SK-N-SH (cell line): ENCODE results near the gene MAGI2. TPM values are rescaled to one million over a fixed set of nuclear protein-coding genes. Genes with fewer than 3 reads are reported as not detected.

Experiments
- CTCF ChIA-PET: fragments of 300-600, 350-600 bp; formaldehyde crosslinking; extraction: SDS; loops from one replicate; lab custom pipeline; 2021; lab: Yijun Ruan, JAX
- POLR2A ChIA-PET: fragments of 350-600 bp; sonication (Branson Sonifier 250); formaldehyde crosslinking; extraction: SDS; loops from one replicate; lab custom pipeline; 2020; ENCODE audit warnings: antibody characterized with exemption, inconsistent platforms; lab: Yijun Ruan, JAX
- DNase-seq: peaks from one replicate; pipeline ENCODE4 v3.0.0; 2012
- H2AFZ ChIP-seq: fragments of 200-600 bp; sonication (generic); 2 replicates; pipeline ENCODE4 v1.8.1; 2016; ENCODE audit warnings: antibody characterized with exemption, mild to moderate bottlenecking, low read depth
- H3F3A ChIP-seq: fragments of 200-600 bp; sonication (generic); replicated peaks from 2 replicates; pipeline ENCODE3; 2016; ENCODE audit warnings: antibody characterized with exemption, mild to moderate bottlenecking; ENCODE audit not compliant: insufficient read depth
- H3K27ac ChIP-seq, 2 experiments: fragments of 200-500 bp in 1 of 2; fragments of 200-600 bp in 1 of 2; sonication (Bioruptor generic) in 1 of 2; sonication (generic), shearing (Covaris generic) in 1 of 2; 2 replicates each; pipeline versions ENCODE4 v1.5.1 to v1.6.1; 2014 to 2016; ENCODE audit warnings: low read depth in 2 of 2, inconsistent platforms in 1 of 2, low read length in 1 of 2, mild to moderate bottlenecking in 1 of 2, mixed read lengths in 1 of 2
- H3K27me3 ChIP-seq: fragments of 200-600 bp; sonication (generic), shearing (Covaris generic); 2 replicates; pipeline ENCODE4 v1.6.1; 2016; ENCODE audit warnings: mixed run types; ENCODE audit not compliant: insufficient read depth
- H3K36me3 ChIP-seq, 2 experiments: fragments of 200-500 bp in 1 of 2; fragments of 200-600 bp in 1 of 2; sonication (Bioruptor generic) in 1 of 2; sonication (generic) in 1 of 2; replicated peaks in 1 of 2; 2 replicates each; pipeline versions ENCODE3 to v1.5.1; 2014 to 2016; ENCODE audit warnings: low read length in 1 of 2, mild to moderate bottlenecking in 1 of 2; ENCODE audit not compliant: insufficient read depth in 2 of 2, control insufficient read depth in 1 of 2
- H3K4me1 ChIP-seq, 2 experiments: fragments of 200-500 bp in 1 of 2; fragments of 200-600 bp in 1 of 2; sonication (Bioruptor generic) in 1 of 2; sonication (generic), shearing (Covaris generic) in 1 of 2; 2 replicates each; pipeline versions ENCODE4 v1.5.1 to v1.6.1; 2014 to 2016; ENCODE audit warnings: low read depth in 1 of 2, low read length in 1 of 2, mixed run types in 1 of 2; ENCODE audit not compliant: insufficient read depth in 2 of 2, control insufficient read depth in 1 of 2
- H3K4me2 ChIP-seq: fragments of 200-600 bp; sonication (generic), shearing (Covaris generic); 2 replicates; pipeline ENCODE4 v1.6.1; 2017; ENCODE audit warnings: mixed run types
- H3K4me3 ChIP-seq, 2 experiments: fragments of 200-500 bp in 1 of 2; fragments of 200-600 bp in 1 of 2; sonication (Bioruptor generic) in 1 of 2; sonication (generic), shearing (Covaris generic) in 1 of 2; 2 replicates each; pipeline versions ENCODE4 v1.5.1 to v1.8.1; 2014 to 2016; ENCODE audit warnings: low read depth in 2 of 2, inconsistent platforms in 1 of 2, low read length in 1 of 2, mild to moderate bottlenecking in 1 of 2, mixed read lengths in 1 of 2, moderate library complexity in 1 of 2
- H3K79me2 ChIP-seq: fragments of 200-600 bp; sonication (generic); 2 replicates; pipeline ENCODE4 v1.8.1; 2017; ENCODE audit warnings: mild to moderate bottlenecking; ENCODE audit not compliant: insufficient read depth
- H3K9ac ChIP-seq: fragments of 200-600 bp; sonication (generic); 2 replicates; pipeline ENCODE4 v1.6.1; 2017; ENCODE audit warnings: mixed run types
- H3K9me2 ChIP-seq: fragments of 200-600 bp; sonication (generic); 2 replicates; pipeline ENCODE4 v1.6.1; 2017; ENCODE audit warnings: mixed run types
- H3K9me3 ChIP-seq: fragments of 200-600 bp; sonication (generic); 2 replicates; pipeline ENCODE4 v1.6.1; 2017; ENCODE audit warnings: mixed run types, mild to moderate bottlenecking, moderate library complexity
- H4K20me1 ChIP-seq: fragments of 200-600 bp; sonication (generic); 2 replicates; pipeline ENCODE4 v1.6.1; 2017; ENCODE audit warnings: mild to moderate bottlenecking, mixed run types; ENCODE audit not compliant: insufficient read depth
- CHD2 ChIP-seq: fragments of 150-350 bp; IDR thresholded peaks from 2 replicates; pipeline ENCODE4 v1.6.1; 2018; ENCODE audit warnings: low read length; ENCODE audit not compliant: partially characterized antibody
- EP300 ChIP-seq, 2 experiments: IDR thresholded peaks; 2 replicates each; pipeline versions ENCODE4 v1.4.0 to v1.6.1; 2012; ENCODE audit warnings: borderline replicate concordance in 1 of 2, low read depth in 1 of 2, low read length in 1 of 2
- FOXM1 ChIP-seq: IDR thresholded peaks from 2 replicates; pipeline ENCODE4 v1.4.0; 2012; ENCODE audit warnings: low read depth, mild to moderate bottlenecking
- GABPA ChIP-seq: IDR thresholded peaks from 2 replicates; pipeline ENCODE4 v1.4.0; 2012; ENCODE audit warnings: low read depth, mild to moderate bottlenecking
- MEF2A ChIP-seq: IDR thresholded peaks from 2 replicates; pipeline ENCODE4 v1.4.0; 2012; ENCODE audit warnings: low read depth, borderline replicate concordance
- MXI1 ChIP-seq: IDR thresholded peaks from 2 replicates; pipeline ENCODE4 v1.6.1; 2012; ENCODE audit warnings: mild to moderate bottlenecking, low read depth, low read length, improper control_type of control experiment
- NRF1 ChIP-seq: IDR thresholded peaks from 2 replicates; pipeline ENCODE4 v1.6.1; 2012; ENCODE audit warnings: low read depth, mild to moderate bottlenecking, low read length
- RAD21 ChIP-seq: IDR thresholded peaks from 2 replicates; pipeline ENCODE4 v1.6.1; 2012; ENCODE audit warnings: mild to moderate bottlenecking, low read length
- RFX5 ChIP-seq: IDR thresholded peaks from 2 replicates; pipeline ENCODE4 v1.6.1; 2012; ENCODE audit warnings: mild to moderate bottlenecking, improper control_type of control experiment, low read length
- RXRA ChIP-seq: IDR thresholded peaks from 2 replicates; pipeline ENCODE4 v1.4.0; 2012; ENCODE audit warnings: low read depth, mild to moderate bottlenecking, borderline replicate concordance
- SIN3A ChIP-seq: IDR thresholded peaks from 2 replicates; pipeline ENCODE4 v1.6.1; 2012; ENCODE audit warnings: low read depth, mild to moderate bottlenecking, low read length, moderate library complexity, borderline replicate concordance
- SMC3 ChIP-seq: IDR thresholded peaks from 2 replicates; pipeline ENCODE4 v1.6.1; 2012; ENCODE audit warnings: low read depth, low read length, improper control_type of control experiment
- TAF1 ChIP-seq: IDR thresholded peaks from 2 replicates; pipeline ENCODE4 v1.6.1; 2012; ENCODE audit warnings: low read depth, mild to moderate bottlenecking, low read length, moderate library complexity, borderline replicate concordance
- YY1 ChIP-seq: IDR thresholded peaks from 2 replicates; pipeline ENCODE4 v1.4.0; 2012; ENCODE audit warnings: low read depth, mild to moderate bottlenecking
- WGBS: methylation state at CpG from one replicate; pipeline ENCODE4 v1.1.6; 2017; ENCODE audit warnings: low lambda C conversion rate; 5-methylcytosine and 5-hydroxymethylcytosine counted together
- polyA plus RNA-seq, 3 experiments: library from polyadenylated mRNA; depleted of rRNA; stranded (reverse); fragments of >200 nt; gene quantifications; 2 replicates each; pipeline ENCODE4 v1.2.3, GENCODE V29; 2012
- TF ChIP-seq, protein P1 (sequence below): IDR thresholded peaks from 2 replicates; pipeline ENCODE4 v1.4.0; 2012; ENCODE audit warnings: low read depth
- TF ChIP-seq, protein P2 (sequence below): fragments of 150-350 bp; IDR thresholded peaks from 2 replicates; pipeline ENCODE4 v1.6.1; 2016; ENCODE audit warnings: mild to moderate bottlenecking, low read depth, low read length
- TF ChIP-seq, protein P3 (sequence below): IDR thresholded peaks from 2 replicates; pipeline ENCODE4 v1.4.0; 2012; ENCODE audit warnings: low read depth, borderline replicate concordance
- TF ChIP-seq, protein P4 (sequence below): IDR thresholded peaks from 2 replicates; pipeline ENCODE4 v1.4.0; 2012; ENCODE audit warnings: low read depth, borderline replicate concordance
- TF ChIP-seq, protein P5 (sequence below): fragments of 150-350 bp; IDR thresholded peaks from 2 replicates; pipeline ENCODE4 v1.6.1; 2017; ENCODE audit warnings: antibody characterized with exemption, low read length, low read depth, borderline replicate concordance

MAGI2 gene
- polyA plus RNA-seq, 1 of the 3 experiments (the other 2 are of a cell fraction): 1.1 TPM

DNA sequence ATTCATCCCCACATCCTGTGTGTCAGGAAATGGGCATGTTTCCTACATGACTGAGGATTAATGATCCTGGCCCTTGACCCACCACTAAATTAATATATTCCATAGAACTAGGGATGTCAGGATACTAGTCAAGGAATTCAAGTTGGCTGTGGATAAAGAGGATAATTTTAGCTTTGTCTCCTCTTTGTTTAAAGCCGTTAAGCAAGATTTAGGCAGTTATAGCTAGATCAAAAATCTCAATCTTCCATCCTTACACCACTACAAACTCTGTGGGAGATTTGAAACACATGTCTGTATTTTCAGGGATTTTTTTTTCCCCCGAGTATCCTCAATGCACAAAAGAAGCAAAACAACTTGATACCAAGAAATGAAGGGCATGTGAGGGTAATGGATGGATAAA lies 417.1 kb downstream of the MAGI2 start:
- H3K36me3 ChIP-seq: no peaks in the 10 kb centered on the region
- 54% methylated on average over 2 of the region's 2 CpGs for WGBS

DNA sequence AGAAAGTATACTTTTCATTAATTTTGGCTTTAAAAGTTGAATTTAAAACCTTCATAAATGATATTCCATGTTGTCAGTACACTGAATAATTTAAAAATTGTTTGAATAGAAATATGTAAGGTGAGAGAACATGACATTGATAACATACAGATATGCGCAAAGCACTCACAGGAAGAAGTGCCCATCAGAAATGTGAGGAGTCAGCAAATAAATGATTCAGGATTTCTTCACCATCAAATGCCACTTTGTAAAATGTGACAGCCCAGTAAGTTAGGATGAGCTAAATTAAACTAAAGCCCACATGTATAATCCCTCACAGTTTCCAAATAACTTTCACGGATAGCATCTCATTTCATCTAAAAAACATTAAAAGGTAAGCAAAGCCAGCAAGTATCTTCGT lies 417.6 kb downstream of the MAGI2 start:
- no peaks in the 10 kb centered on the region for H3F3A ChIP-seq
- CTCF ChIA-PET: interaction anchor here (0.7 kb wide), 1 partner anchor 123 kb away, joined by 3 read pairs; no protein-coding TSS in a partner anchor
- no peak overlapping the region for H3K4me2 ChIP-seq
- POLR2A ChIA-PET: no interaction called here
- 90% methylated on average over 3 of the region's 3 CpGs for WGBS
- H3K27ac ChIP-seq: no peak overlapping the region
- no peaks in the 10 kb centered on the region for H3K36me3 ChIP-seq
- H2AFZ ChIP-seq: no peak overlapping the region
- no peaks in the 10 kb centered on the region for H3K9me2 ChIP-seq
- TF ChIP-seq, protein P1, sequence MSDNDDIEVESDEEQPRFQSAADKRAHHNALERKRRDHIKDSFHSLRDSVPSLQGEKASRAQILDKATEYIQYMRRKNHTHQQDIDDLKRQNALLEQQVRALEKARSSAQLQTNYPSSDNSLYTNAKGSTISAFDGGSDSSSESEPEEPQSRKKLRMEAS: no peak
- TF ChIP-seq RFX5: no peak
- TF ChIP-seq FOXM1: no peak
- TF ChIP-seq YY1: no peak
- no peak for TF ChIP-seq GABPA
- TF ChIP-seq, protein P2, sequence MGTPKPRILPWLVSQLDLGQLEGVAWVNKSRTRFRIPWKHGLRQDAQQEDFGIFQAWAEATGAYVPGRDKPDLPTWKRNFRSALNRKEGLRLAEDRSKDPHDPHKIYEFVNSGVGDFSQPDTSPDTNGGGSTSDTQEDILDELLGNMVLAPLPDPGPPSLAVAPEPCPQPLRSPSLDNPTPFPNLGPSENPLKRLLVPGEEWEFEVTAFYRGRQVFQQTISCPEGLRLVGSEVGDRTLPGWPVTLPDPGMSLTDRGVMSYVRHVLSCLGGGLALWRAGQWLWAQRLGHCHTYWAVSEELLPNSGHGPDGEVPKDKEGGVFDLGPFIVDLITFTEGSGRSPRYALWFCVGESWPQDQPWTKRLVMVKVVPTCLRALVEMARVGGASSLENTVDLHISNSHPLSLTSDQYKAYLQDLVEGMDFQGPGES: no peak
- TF ChIP-seq, protein P3, sequence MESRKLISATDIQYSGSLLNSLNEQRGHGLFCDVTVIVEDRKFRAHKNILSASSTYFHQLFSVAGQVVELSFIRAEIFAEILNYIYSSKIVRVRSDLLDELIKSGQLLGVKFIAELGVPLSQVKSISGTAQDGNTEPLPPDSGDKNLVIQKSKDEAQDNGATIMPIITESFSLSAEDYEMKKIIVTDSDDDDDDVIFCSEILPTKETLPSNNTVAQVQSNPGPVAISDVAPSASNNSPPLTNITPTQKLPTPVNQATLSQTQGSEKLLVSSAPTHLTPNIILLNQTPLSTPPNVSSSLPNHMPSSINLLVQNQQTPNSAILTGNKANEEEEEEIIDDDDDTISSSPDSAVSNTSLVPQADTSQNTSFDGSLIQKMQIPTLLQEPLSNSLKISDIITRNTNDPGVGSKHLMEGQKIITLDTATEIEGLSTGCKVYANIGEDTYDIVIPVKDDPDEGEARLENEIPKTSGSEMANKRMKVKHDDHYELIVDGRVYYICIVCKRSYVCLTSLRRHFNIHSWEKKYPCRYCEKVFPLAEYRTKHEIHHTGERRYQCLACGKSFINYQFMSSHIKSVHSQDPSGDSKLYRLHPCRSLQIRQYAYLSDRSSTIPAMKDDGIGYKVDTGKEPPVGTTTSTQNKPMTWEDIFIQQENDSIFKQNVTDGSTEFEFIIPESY: no peak
- TF ChIP-seq CHD2: no peak
- no peak for TF ChIP-seq TAF1
- TF ChIP-seq, protein P4, sequence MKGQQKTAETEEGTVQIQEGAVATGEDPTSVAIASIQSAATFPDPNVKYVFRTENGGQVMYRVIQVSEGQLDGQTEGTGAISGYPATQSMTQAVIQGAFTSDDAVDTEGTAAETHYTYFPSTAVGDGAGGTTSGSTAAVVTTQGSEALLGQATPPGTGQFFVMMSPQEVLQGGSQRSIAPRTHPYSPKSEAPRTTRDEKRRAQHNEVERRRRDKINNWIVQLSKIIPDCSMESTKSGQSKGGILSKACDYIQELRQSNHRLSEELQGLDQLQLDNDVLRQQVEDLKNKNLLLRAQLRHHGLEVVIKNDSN: no peak
- no peak for TF ChIP-seq EP300 (IDR thresholded peaks at IDR 0.05; ENCODE audit: borderline replicate concordance in 1 of 2, low read depth in 1 of 2, low read length in 1 of 2)
- TF ChIP-seq MXI1: no peak
- no peak for TF ChIP-seq NRF1
- no peak for TF ChIP-seq MEF2A
- no peak for TF ChIP-seq RXRA
- no peak for TF ChIP-seq SMC3
- H3K9me3 ChIP-seq: no peaks in the 10 kb centered on the region
- no peaks in the 10 kb centered on the region for H3K79me2 ChIP-seq
- no peaks in the 10 kb centered on the region for H4K20me1 ChIP-seq
- DNase-seq: no peak
- H3K9ac ChIP-seq: no peak overlapping the region
- no peaks in the 10 kb centered on the region for H3K27me3 ChIP-seq
- no peaks in the 10 kb centered on the region for H3K4me1 ChIP-seq
- no peak overlapping the region for H3K4me3 ChIP-seq

More for the DNA sequence above, 417.1 kb downstream of the MAGI2 start:
- Histone ChIP-seq H3K9ac (no peak overlapping the region), H4K20me1 (no peaks in the 10 kb centered on the region), H3K4me3 (no peak overlapping the region), H3K9me3 (no peaks in the 10 kb centered on the region), H3K27me3 (no peaks in the 10 kb centered on the region), H3K4me2 (no peak overlapping the region), H3K9me2 (no peaks in the 10 kb centered on the region), H2AFZ (no peak overlapping the region), H3K79me2 (no peaks in the 10 kb centered on the region), H3K4me1 (no peaks in the 10 kb centered on the region), H3F3A (peaks cover under 1% of the 10 kb centered on the region), H3K27ac (no peak overlapping the region)
- no peak for DNase-seq
- ChIA-PET POLR2A (no interaction called here), CTCF (interaction anchor here (0.7 to 1.4 kb wide), 2 partner anchors 20 to 123 kb away, joined by 3 read pairs; no protein-coding TSS in a partner anchor)
- TF ChIP-seq TAF1 (no peak), GABPA (no peak), SIN3A (no peak), RAD21 (no peak), MEF2A (no peak)
- TF ChIP-seq, protein P5, sequence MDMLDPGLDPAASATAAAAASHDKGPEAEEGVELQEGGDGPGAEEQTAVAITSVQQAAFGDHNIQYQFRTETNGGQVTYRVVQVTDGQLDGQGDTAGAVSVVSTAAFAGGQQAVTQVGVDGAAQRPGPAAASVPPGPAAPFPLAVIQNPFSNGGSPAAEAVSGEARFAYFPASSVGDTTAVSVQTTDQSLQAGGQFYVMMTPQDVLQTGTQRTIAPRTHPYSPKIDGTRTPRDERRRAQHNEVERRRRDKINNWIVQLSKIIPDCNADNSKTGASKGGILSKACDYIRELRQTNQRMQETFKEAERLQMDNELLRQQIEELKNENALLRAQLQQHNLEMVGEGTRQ: no peak
- TF ChIP-seq, all 33 proteins: peak for 0
